Neutrophil (primary cell): ENCODE results near the gene TMC1.

Source experiments
- H3K27ac ChIP-seq: fragments of 200-600 bp; sonication (generic); 2 replicates; pipeline ENCODE4 v1.5.1; 2016; ENCODE audit warnings: mild to moderate bottlenecking, moderate library complexity
- H3K27me3 ChIP-seq: fragments of 200-600 bp; sonication (generic); 2 replicates; pipeline ENCODE4 v1.6.0; 2016; ENCODE audit warnings: mild to moderate bottlenecking
- H3K36me3 ChIP-seq: fragments of 200-600 bp; sonication (generic); 2 replicates; pipeline ENCODE4 v1.5.1; 2017
- H3K4me1 ChIP-seq, 2 experiments: fragments of 200-600 bp in 1 of 2; sonication (generic) in 1 of 2; 1 replicate in 1 of 2; 2 replicates in 1 of 2; pipeline versions ENCODE4 v1.5.1 to v1.6.1; 2013 to 2016; ENCODE audit warnings: low read depth in 1 of 2, low read length in 1 of 2, mild to moderate bottlenecking in 1 of 2, moderate library complexity in 1 of 2; ENCODE audit not compliant: control insufficient read depth in 1 of 2, insufficient read depth in 1 of 2
- H3K4me3 ChIP-seq, 2 experiments: fragments of 200-600 bp in 1 of 2; sonication (generic) in 1 of 2; 1 replicate in 1 of 2; 2 replicates in 1 of 2; pipeline ENCODE4 v1.5.1; 2013 to 2016; ENCODE audit warnings: low read depth in 1 of 2, low read length in 1 of 2, mild to moderate bottlenecking in 1 of 2, moderate library complexity in 1 of 2
- H3K9me3 ChIP-seq: fragments of 200-600 bp; sonication (generic); 2 replicates; pipeline ENCODE4 v1.5.1; 2016
- CTCF ChIP-seq: fragments of 200-600 bp; sonication (generic); IDR thresholded peaks from 2 replicates; pipeline ENCODE4 v1.5.1; 2016; ENCODE audit warnings: antibody characterized with exemption

TMC1 gene

DNA sequence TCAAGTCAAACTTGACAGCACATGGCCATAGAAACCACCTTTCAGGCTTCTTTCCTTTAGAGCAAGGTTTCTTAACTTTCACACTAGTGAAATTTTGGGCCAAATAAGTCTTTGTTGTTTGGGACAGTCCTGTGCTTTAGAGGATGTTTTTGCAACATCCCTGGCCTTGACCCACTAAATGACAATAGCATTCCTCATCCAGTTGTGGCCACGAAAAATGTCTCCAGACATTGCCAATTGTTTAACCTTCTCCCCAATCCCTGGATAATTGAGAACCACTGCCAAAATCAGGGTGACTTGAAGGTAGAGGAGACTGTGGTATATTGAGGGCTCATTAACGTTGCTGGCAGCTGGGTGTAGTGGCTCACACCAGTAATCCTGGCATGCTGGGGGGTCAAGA is 359.4 kb downstream of the TMC1 start:
- Histone ChIP-seq H3K4me1 (no peaks in the 10 kb centered on the region), H3K27me3 (no peaks in the 10 kb centered on the region), H3K9me3 (no peaks in the 10 kb centered on the region), H3K4me3 (no peak overlapping the region), H3K36me3 (no peaks in the 10 kb centered on the region), H3K27ac (no peak overlapping the region)
- no peak for TF ChIP-seq CTCF

- TF ChIP-seq CTCF: no peak
- Histone ChIP-seq H3K4me3 (no peak overlapping the region), H3K9me3 (no peaks in the 10 kb centered on the region), H3K27me3 (no peaks in the 10 kb centered on the region), H3K4me1 (no peaks in the 10 kb centered on the region), H3K27ac (no peak overlapping the region), H3K36me3 (no peaks in the 10 kb centered on the region)
Observed at GRCh38 chr9:72882117-72882775, 360.8 kb downstream of the TMC1 start.

DNA sequence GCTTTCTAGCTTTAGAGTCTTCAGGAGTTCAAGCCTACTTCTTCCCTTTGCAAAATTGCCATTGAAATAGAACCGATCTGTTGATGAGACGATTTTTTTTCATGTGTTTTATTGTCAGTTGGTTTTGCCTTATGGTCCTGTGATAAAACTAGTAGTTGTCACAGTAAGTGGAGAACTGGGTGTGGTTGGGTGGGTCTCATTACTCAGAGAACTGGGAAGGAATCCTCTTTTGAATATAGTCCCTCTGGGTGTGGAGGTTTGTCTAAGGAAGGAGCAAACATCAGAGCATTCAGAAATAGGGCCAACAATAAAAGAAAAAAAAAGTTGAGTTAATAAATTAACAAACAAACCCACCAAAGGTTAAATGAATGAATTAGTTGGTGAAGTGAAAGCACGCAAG is 362.5 kb downstream of the TMC1 start:
- TF ChIP-seq CTCF: no peak
- H3K27ac ChIP-seq: no peak overlapping the region
- no peaks in the 10 kb centered on the region for H3K9me3 ChIP-seq

DNA sequence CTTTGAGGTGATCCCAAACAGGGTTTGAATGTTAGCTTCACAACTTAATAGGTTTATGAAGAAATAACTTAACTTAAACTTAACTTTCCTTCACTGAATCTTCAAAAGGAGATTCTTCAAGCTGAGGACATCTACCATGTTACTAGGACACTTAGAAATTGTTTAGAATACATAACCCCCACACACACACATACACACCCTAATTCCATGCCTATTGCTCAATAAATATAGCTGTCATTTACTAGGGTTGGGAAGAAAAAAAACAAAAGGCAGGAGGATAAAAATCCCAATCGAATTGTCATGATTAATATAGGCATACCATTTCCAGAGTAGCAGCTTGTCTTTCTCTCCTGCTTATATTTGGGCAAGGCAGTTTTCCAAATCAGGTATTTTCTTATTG is 363.1 kb downstream of the TMC1 start:
- Histone ChIP-seq H3K4me1 (no peaks in the 10 kb centered on the region), H3K27ac (no peak overlapping the region), H3K27me3 (no peaks in the 10 kb centered on the region), H3K36me3 (no peaks in the 10 kb centered on the region), H3K4me3 (no peak overlapping the region), H3K9me3 (no peaks in the 10 kb centered on the region)
- TF ChIP-seq CTCF: no peak

More for the DNA sequence above, 362.5 kb downstream of the TMC1 start:
- no peak overlapping the region for H3K4me3 ChIP-seq
- no peaks in the 10 kb centered on the region for H3K4me1 ChIP-seq
- no peaks in the 10 kb centered on the region for H3K27me3 ChIP-seq
- no peaks in the 10 kb centered on the region for H3K36me3 ChIP-seq
